HG02763 (cell line): ENCODE data around the gene ZNF101.

Experiments used
- ATAC-seq: cut with Tn5 transposase; IDR thresholded peaks from one replicate; pipeline ENCODE4 v1.9.1; 2021; ENCODE audit warnings: mild to moderate bottlenecking, moderate library complexity; ENCODE audit not compliant: unreplicated experiment

Gene ZNF101

GRCh38 chr19:19637523-19638251, 31.0 kb upstream of the ZNF101 start:
- ATAC-seq = no peak

- ATAC-seq = no peak
These were observed 26.0 kb upstream of the ZNF101 start for GRCh38 chr19:19642506-19643157.

- peak; percentile 63 for ATAC-seq
These were observed 25.2 kb upstream of the ZNF101 start, which contains the start of gene GMIP for GRCh38 chr19:19643158-19644053. Gene GMIP (minus strand): TSS chr19:19643657. CDS start chr19:19643529, 128 bp downstream.

- ATAC-seq = no peak
These were observed 24.6 kb upstream of the ZNF101 start for GRCh38 chr19:19644054-19644388.

- ATAC-seq = no peak
These were observed 23.3 kb upstream of the ZNF101 start for GRCh38 chr19:19645233-19645870.

GRCh38 chr19:19647037-19647835, 21.4 kb upstream of the ZNF101 start:
- ATAC-seq = no peak

GRCh38 chr19:19649155-19649554, 19.5 kb upstream of the ZNF101 start:
- ATAC-seq = no peak

- ATAC-seq = no peak
These were observed 19.1 kb upstream of the ZNF101 start for GRCh38 chr19:19649580-19649995.

- ATAC-seq = no peak
These were observed 18.3 kb upstream of the ZNF101 start for GRCh38 chr19:19650331-19650730.

GRCh38 chr19:19651076-19651475, 17.6 kb upstream of the ZNF101 start:
- no peak for ATAC-seq

GRCh38 chr19:19652482-19653295, 15.9 kb upstream of the ZNF101 start:
- ATAC-seq = no peak

GRCh38 chr19:19653597-19654147, 15.0 kb upstream of the ZNF101 start:
- ATAC-seq = no peak

GRCh38 chr19:19654441-19654840, 14.2 kb upstream of the ZNF101 start:
- ATAC-seq = no peak

GRCh38 chr19:19655051-19655594, 13.5 kb upstream of the ZNF101 start:
- ATAC-seq = no peak

GRCh38 chr19:19655641-19656343, 12.8 kb upstream of the ZNF101 start:
- no peak for ATAC-seq

- ATAC-seq = no peak
These were observed 11.9 kb upstream of the ZNF101 start for GRCh38 chr19:19656451-19657396.

- no peak for ATAC-seq
These were observed 11.2 kb upstream of the ZNF101 start for GRCh38 chr19:19657397-19657783.
